DND-41 (cell line): ENCODE measurements around the gene BAZ1A.

ENCODE experiments used
- ATAC-seq: fragments of 200-7000 bp; cut with Tn5 transposase; 3 replicates; pipeline ENCODE4 v1.9.1; 2021; ENCODE audit warnings: low read depth; ENCODE audit not compliant: insufficient read depth
- DNase-seq: peaks from one replicate; pipeline ENCODE4 v3.0.0-alpha.2; 2020
- H2AFZ ChIP-seq: 2 replicates; pipeline ENCODE4 v1.6.0; 2012; ENCODE audit warnings: low read depth, low read length
- H3K27ac ChIP-seq: 2 replicates; pipeline ENCODE4 v1.5.1; 2012; ENCODE audit warnings: low read length, inconsistent platforms
- H3K27me3 ChIP-seq: fragments of 200-600 bp; sonication (generic); 2 replicates; pipeline ENCODE4 v1.6.0; 2012; ENCODE audit warnings: low read length, mild to moderate bottlenecking, inconsistent platforms; ENCODE audit not compliant: insufficient read depth, poor library complexity
- H3K36me3 ChIP-seq: 2 replicates; pipeline ENCODE4 v1.5.1; 2012; ENCODE audit warnings: low read length, inconsistent platforms; ENCODE audit not compliant: insufficient read depth
- H3K4me1 ChIP-seq: 2 replicates; pipeline ENCODE4 v1.5.1; 2012; ENCODE audit warnings: mild to moderate bottlenecking, low read length; ENCODE audit not compliant: insufficient read depth
- H3K4me2 ChIP-seq: 2 replicates; pipeline ENCODE4 v1.6.0; 2012; ENCODE audit warnings: mild to moderate bottlenecking, moderate library complexity, low read length, inconsistent platforms; ENCODE audit not compliant: insufficient read depth
- H3K4me3 ChIP-seq, 2 experiments: fragments of 200-600 bp in 1 of 2; shearing (Covaris generic) in 1 of 2; 2 replicates each; pipeline ENCODE4 v1.5.1; 2012 to 2016; ENCODE audit warnings: inconsistent platforms in 2 of 2, low read length in 2 of 2, mild to moderate bottlenecking in 2 of 2, low read depth in 1 of 2, moderate library complexity in 1 of 2
- H3K79me2 ChIP-seq: 2 replicates; pipeline ENCODE4 v1.6.0; 2012; ENCODE audit warnings: low read length, inconsistent platforms; ENCODE audit not compliant: insufficient read depth
- H3K9ac ChIP-seq: 2 replicates; pipeline ENCODE4 v1.6.0; 2012; ENCODE audit warnings: low read depth, mild to moderate bottlenecking, inconsistent platforms, low read length, moderate library complexity
- H3K9me3 ChIP-seq: 2 replicates; pipeline ENCODE4 v1.5.1; 2012; ENCODE audit warnings: low read length, moderate library complexity, mild to moderate bottlenecking, inconsistent platforms; ENCODE audit not compliant: insufficient read depth, severe bottlenecking
- H4K20me1 ChIP-seq: 2 replicates; pipeline ENCODE4 v1.6.0; 2012; ENCODE audit warnings: low read length; ENCODE audit not compliant: insufficient read depth
- EZH2 ChIP-seq: IDR thresholded peaks from 3 replicates; pipeline ENCODE4 v1.6.1; 2012; ENCODE audit warnings: borderline replicate concordance, low read depth, mild to moderate bottlenecking, moderate library complexity, low read length, inconsistent platforms; ENCODE audit not compliant: severe bottlenecking
- TF ChIP-seq, protein P1 (sequence below): IDR thresholded peaks from 2 replicates; pipeline ENCODE4 v1.5.1; 2012; ENCODE audit warnings: borderline replicate concordance, low read length, moderate library complexity, mild to moderate bottlenecking; ENCODE audit not compliant: poor library complexity, severe bottlenecking; ENCODE audit errors: extremely low read depth

BAZ1A gene

DNA sequence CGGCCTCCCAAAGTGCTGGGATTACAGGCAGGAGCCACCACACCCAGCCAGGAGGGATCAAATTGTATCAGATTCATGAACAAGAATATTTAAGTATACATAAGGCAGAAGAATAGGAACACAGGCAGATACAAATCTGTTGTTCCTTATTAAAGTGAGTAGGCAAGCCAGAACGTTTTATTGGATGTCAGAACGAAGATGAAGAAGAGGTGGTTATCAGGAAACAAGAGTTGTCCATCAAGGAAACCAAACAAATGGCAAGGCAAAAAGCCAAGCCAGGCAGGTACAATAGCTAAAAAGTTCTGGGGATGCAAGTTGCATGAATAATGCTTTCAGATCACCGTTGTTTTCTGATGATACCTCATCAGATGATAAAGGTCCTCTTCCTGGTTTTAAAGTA is 31.1 kb upstream of the BAZ1A start:
- H4K20me1 ChIP-seq, result no peaks in the 10 kb centered on the region
- ATAC-seq, result no peak
- H3K27ac ChIP-seq, result no peak overlapping the region
- no peak overlapping the region for H2AFZ ChIP-seq
- no peak overlapping the region for H3K9ac ChIP-seq
- no peak for TF ChIP-seq EZH2
- TF ChIP-seq, protein P1, sequence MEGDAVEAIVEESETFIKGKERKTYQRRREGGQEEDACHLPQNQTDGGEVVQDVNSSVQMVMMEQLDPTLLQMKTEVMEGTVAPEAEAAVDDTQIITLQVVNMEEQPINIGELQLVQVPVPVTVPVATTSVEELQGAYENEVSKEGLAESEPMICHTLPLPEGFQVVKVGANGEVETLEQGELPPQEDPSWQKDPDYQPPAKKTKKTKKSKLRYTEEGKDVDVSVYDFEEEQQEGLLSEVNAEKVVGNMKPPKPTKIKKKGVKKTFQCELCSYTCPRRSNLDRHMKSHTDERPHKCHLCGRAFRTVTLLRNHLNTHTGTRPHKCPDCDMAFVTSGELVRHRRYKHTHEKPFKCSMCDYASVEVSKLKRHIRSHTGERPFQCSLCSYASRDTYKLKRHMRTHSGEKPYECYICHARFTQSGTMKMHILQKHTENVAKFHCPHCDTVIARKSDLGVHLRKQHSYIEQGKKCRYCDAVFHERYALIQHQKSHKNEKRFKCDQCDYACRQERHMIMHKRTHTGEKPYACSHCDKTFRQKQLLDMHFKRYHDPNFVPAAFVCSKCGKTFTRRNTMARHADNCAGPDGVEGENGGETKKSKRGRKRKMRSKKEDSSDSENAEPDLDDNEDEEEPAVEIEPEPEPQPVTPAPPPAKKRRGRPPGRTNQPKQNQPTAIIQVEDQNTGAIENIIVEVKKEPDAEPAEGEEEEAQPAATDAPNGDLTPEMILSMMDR, result no peak
- H3K4me1 ChIP-seq, result no peaks in the 10 kb centered on the region
- H3K4me2 ChIP-seq, result no peak overlapping the region
- H3K79me2 ChIP-seq, result no peaks in the 10 kb centered on the region
- no peaks in the 10 kb centered on the region for H3K9me3 ChIP-seq
- H3K4me3 ChIP-seq, result no peak overlapping the region
- no peaks in the 10 kb centered on the region for H3K36me3 ChIP-seq
- DNase-seq, result no peak
- H3K27me3 ChIP-seq, result no peaks in the 10 kb centered on the region

DNA sequence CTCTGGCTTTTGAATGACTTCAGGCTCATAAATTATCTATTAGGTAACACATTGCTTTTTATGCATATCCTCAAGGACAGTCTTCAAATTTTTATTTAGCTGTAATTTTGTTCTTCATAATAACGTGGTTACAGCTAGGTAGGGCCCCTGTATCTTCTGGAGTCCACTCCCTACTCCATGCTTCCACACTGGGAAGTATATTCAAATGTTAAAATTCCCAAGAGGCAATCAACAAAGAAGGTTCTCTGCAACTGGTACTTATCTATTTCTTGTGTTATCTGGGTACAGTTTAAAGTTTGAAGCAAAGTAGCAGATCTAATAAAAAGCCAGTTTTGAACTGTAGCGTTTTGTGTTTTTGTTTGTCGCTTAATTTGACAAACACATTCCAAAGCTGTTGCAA is 20.1 kb upstream of the BAZ1A start:
- no peaks in the 10 kb centered on the region for H3K9me3 ChIP-seq
- no peak overlapping the region for H3K9ac ChIP-seq
- no peaks in the 10 kb centered on the region for H3K79me2 ChIP-seq
- ATAC-seq, result no peak
- no peak for DNase-seq
- no peak overlapping the region for H3K4me2 ChIP-seq
- TF ChIP-seq EZH2, result no peak
- TF ChIP-seq, protein P1, result no peak
- no peak overlapping the region for H2AFZ ChIP-seq
- no peaks in the 10 kb centered on the region for H3K27me3 ChIP-seq
- H3K27ac ChIP-seq, result no peak overlapping the region
- no peaks in the 10 kb centered on the region for H3K36me3 ChIP-seq
- no peaks in the 10 kb centered on the region for H3K4me1 ChIP-seq
- H3K4me3 ChIP-seq, result no peak overlapping the region
- no peaks in the 10 kb centered on the region for H4K20me1 ChIP-seq

DNA sequence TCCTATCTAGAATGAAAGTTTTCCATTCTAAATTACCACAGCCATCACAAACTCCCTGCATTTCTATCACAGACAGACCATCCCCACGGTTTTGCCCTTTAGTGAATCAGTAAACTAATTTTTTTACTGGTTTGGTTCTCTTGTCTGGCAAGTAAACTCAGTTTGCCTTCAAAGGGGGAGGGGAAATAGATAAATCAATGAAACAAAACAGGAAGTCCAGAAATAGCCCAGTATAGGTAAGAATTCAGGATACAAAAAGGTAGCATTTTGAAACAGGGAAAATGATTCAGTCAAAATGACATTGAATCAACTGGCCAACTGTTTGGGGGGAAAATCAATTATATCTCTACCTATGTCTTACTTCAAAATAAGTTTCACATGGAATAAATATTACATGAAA is 15.8 kb upstream of the BAZ1A start:
- ATAC-seq (no peak), DNase-seq (no peak)
- Histone ChIP-seq H3K27me3 (no peaks in the 10 kb centered on the region), H3K27ac (no peak overlapping the region), H2AFZ (no peak overlapping the region), H3K36me3 (no peaks in the 10 kb centered on the region), H3K9me3 (no peaks in the 10 kb centered on the region), H3K9ac (no peak overlapping the region), H3K4me3 (no peak overlapping the region), H3K4me1 (no peaks in the 10 kb centered on the region), H4K20me1 (no peaks in the 10 kb centered on the region), H3K79me2 (no peaks in the 10 kb centered on the region), H3K4me2 (no peak overlapping the region)
- TF ChIP-seq EZH2, result no peak
- TF ChIP-seq, protein P1, result no peak

DNA sequence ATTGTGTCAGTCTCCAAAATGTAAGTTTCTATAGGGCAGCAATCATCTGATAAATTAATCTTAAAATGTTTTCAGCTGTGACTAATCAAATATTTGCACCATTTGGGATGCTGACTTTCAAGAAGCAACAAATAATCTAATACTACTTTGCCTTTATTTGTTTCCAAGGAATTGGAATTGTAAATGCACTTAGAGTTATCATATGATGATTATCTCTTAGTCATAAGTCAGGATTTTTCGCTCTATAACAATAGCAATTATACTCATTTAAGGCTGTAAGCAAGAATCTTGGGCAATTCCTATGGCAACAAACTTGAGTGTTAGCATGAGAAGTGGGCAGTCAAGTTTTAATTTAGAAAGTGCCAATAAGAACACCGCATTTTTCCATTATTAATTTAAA is 13.0 kb upstream of the BAZ1A start:
- ATAC-seq (no peak), DNase-seq (no peak)
- Histone ChIP-seq H3K4me2 (no peak overlapping the region), H3K9ac (no peak overlapping the region), H3K79me2 (no peaks in the 10 kb centered on the region), H4K20me1 (no peaks in the 10 kb centered on the region), H3K36me3 (no peaks in the 10 kb centered on the region), H3K9me3 (no peaks in the 10 kb centered on the region), H3K4me1 (no peaks in the 10 kb centered on the region), H2AFZ (no peak overlapping the region), H3K27ac (no peak overlapping the region), H3K4me3 (no peak overlapping the region), H3K27me3 (no peaks in the 10 kb centered on the region)
- no peak for TF ChIP-seq EZH2
- TF ChIP-seq, protein P1, result no peak
